PC-9 (cell line): ENCODE measurements around the gene TBX20.

ENCODE experiments used
- CTCF ChIP-seq: fragments of 200-600 bp; sonication (generic); conservative IDR thresholded peaks from 2 replicates; pipeline ENCODE4 v1.6.1; 2017; ENCODE audit warnings: mixed run types, antibody characterized with exemption, mild to moderate bottlenecking, moderate library complexity
- EZH2 ChIP-seq: fragments of 200-600 bp; sonication (generic); IDR thresholded peaks from 2 replicates; pipeline ENCODE4 v1.8.0; 2017; ENCODE audit warnings: antibody characterized with exemption, low read depth

GRCh38 chr7:35260246-35260645 is 6.3 kb upstream of the TBX20 start:
- TF ChIP-seq CTCF = no peak
- no peak for TF ChIP-seq EZH2
